Head of caudate nucleus (tissue), 42 donors: ENCODE results near the gene NAB1.
"Not testable (repeated sequence)": the region's sequence is repeated elsewhere in the genome, so short reads cannot be mapped to it uniquely, and the experiment has no call there.

ENCODE experiments used
- DNase-seq, 42 donors: peaks; one replicate each; pipeline versions ENCODE4 v3.0.0 to v3.0.0-alpha.2; 2020 to 2021; ENCODE audit warnings: mixed read lengths in 7 of 42
- intact Hi-C: fragments of 100-400 bp; cut with DNase I; formaldehyde crosslinking; loops from one replicate; pipeline ENCODE4 v1.15.0; 2022

Gene NAB1

DNA sequence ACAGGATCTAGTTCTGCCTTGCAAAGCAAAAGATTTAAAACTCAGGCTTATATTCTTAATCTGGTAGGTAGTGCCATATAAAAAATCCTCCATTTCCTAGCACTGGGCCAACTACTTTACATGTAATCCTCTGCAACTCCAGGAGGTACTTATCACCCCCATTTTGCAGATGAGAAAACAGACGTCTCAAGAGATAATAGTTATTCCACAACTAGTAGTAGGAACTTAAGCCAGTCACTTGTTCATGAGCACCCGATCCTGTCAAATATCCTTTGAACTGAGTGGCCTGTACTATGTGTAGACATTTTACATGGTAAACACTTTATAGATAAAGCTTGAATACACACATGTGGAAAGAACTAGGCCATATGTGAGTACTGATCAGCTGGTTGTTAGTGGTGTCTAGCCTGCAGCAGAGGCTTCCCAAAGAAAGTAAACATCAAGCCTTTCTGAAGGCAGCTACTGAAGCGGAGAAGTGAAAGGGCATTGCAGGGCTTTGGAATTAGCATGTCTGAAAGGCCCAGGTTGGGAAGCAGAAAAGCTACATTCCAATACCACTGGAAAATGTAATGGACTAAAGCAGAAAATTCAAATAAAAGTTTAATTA, 48.0 kb downstream of the NAB1 start:
- intact Hi-C loops = no loop called here
- no peak for DNase-seq

DNA sequence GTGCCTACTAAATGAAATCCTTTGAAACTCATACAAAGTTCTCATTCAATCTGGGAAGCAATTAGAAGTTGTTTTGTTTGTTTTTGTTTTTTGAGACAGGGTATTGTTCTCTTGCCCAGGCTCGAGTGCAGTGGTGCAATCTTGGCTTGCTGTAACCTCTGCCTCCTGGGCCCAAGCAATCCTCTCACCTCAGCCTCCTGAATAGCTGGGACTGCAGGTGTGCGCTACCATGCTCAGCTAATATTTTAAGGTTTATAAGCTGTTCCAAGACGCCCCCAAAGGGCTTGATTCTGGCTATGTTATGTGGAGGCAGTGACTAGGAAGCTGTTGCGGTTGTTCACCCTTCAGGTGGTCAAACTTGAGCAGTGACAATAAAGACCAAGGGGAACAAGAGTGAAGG, 48.5 kb downstream of the NAB1 start:
- intact Hi-C loops = no loop called here
- DNase-seq = no peak

DNA sequence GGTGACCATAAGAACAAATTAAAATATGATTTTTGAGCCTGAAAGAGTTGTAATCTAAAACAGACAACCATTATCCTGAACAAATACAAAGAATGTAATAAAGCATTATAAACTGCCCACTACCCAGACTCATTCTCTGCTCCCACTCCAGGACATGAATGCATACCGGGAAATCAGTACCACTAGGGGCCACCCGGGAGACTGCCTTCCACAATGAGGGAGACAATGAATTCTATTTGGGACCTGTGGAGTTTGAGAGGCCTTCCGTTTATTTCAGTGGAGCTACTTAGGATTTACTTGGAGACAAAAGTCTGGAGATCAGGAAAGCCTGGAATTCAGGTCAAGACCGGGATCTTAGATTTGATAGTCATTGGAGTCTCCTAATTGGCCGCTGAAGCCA, 50.0 kb downstream of the NAB1 start:
- intact Hi-C loops = no loop called here
- DNase-seq = peak in 14 of 42 donors; percentile 9 to 68 (median 24)

DNA sequence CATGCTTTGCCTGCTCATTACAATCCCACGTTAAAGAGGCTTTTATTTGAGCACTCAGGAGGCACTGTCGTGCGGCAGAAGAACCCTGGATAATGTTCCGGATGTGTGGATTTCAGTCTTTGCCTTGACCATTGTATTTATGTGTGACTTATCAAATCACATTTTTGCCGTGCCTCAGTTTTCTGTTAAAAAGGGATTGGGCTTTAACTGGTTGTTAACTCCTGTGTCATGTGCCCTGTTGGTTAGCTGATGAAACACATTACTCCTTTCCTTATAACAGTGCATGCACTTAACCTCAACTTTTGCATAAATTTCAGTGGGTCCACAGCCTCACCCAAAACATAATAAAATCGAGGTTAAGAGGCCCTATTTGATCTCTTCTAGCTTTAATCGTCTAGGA, 52.7 kb downstream of the NAB1 start:
- intact Hi-C loops = no loop called here

DNA sequence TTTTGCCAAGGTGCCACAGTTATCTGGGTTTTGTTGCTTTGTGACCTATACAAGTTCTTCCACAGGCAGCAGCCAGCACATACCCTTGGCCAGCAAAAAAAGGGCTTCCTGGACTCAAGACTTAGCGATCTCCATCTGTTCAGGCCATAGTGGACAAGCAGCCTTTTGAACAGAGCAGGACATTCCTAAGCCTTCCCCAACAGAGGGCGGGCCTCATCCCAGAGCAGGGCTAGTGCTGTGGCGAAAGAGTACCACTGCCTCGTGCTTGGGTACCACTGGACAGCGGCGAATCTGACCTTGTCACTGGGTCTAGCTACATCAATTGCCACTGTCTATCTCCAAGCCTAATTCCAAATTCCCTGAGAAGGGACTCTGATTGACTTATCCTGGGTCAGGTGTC, 56.4 kb downstream of the NAB1 start:
- no peak for DNase-seq
- intact Hi-C loops = no loop called here

More for the DNA sequence above, 52.7 kb downstream of the NAB1 start:
- no peak for DNase-seq

DNA sequence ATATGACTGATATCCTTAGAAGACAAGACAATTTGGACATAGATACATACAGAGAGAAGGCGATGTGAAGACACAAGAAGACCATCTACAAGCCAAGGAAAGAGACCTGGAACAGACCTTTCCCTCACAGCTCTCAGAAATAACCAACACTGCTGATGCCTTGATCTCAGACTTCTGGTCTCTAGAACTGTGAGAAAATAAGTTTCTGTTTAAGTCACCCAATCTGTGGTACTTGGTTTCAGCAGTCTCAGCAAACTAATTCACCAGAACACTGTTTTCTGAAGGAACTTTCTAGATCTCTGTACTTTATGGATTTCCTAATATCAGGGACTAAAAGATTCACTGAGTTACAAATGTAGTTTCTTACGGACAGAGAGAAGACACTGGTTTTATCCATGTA, 58.8 kb downstream of the NAB1 start:
- DNase-seq = no peak
- intact Hi-C loops = no loop called here

DNA sequence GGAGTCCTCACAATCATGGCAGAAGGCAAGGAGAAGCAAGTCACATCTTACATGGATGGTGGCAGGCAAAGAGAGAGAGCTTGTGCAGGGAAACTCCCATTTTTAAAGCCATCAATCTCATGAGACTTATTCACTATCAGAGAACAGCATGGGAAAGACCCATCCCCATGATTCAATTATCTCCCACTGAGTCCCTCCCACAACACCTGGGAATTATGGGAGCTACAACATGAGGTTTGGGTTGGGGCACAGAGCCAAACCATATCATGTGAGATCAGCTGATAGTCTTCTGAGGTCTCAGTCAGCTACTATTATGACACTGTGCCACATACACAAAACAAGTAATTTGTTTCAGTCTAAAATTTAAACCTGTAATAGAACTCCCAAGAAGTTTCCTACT, 59.8 kb downstream of the NAB1 start:
- DNase-seq, intact Hi-C loops: not testable (repeated sequence)

DNA sequence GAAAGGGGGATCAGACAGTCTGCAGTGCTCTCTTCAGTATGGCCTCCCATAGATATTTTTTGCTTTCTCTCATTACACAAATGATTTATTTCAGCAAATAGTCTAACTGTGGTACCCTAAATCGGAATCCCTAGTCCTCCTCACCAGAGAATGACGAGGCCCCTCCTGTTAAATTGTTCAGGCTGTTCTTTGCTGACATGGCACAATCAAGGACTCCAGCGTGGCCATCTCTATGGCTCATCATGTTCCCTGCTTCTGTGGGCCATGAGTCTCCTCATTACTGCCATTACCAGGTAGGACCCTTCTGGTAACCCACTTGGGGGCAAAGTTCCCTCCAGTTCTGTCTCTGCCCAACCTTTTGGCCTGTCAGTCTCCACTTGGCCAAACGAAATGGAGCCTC, 62.2 kb downstream of the NAB1 start:
- no peak for DNase-seq
- intact Hi-C loops = no loop called here

DNA sequence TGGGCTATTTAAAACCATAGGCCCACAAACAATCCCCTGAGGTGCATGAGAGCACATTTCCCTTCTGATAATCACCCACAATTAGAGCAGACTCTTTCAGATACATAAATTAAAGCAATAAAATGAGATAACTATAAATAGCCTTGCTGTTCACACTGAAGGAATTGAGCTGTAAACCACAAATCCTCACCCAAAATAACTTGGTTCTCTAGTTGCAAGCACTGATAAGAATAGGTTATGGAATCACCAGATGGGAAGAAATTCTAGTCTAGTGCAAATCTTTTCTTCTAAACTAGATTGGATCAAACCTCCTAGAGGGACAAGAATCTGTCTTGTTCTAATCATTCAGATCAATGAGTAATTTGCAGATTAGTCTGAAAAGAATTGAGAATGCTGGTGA, 64.6 kb downstream of the NAB1 start:
- DNase-seq = no peak
- intact Hi-C loops = no loop called here

DNA sequence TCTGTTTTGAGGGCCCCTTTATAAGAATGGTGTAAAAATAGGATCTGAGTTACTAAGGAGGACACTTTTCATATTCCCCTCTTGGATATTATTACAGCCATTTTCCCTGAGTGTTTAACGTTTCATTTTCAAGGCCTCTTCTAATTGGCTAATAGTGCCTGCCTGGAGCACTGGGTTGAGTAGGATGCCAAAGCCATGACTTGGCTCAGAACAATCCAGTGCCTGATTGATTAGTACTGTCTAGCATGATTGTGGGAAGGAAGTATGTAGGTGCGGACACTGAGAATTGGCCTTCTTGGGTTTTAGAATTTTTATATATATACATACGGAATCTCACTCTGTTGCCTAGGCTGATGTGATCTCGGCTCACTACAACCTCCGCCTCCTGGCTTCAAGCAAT, 66.1 kb downstream of the NAB1 start:
- DNase-seq = no peak
- intact Hi-C loops = no loop called here

DNA sequence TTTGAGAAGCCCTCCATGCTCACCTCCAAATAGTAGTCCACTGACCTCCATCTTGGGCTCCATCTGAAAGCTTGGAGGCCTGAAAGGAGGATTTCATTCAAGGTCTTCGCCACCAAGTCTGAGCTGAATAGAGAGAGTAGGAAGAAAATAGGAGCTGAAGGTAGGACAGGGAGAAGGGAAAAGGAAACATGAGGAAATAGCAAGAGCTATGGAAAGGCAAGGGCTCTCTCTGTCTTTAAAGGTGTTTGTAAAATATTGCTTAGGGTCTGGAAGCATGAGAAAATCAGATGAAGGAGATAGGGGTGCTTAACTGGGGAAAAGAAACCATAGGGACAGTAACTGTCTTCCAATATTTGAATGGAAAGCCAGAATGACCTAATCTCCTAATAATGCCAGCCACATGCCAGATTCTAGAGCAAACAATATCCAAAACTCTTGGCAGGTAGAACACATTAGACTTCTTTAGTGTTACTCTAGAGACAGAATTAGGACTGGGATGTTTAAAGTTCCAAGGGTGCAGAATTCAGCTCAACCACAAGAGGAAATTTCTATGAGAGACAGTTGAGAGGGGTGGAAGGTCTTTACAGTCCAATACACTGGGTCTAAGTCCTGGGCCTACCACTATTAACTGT, 67.4 kb downstream of the NAB1 start:
- intact Hi-C loops = no loop called here
- DNase-seq = no peak

DNA sequence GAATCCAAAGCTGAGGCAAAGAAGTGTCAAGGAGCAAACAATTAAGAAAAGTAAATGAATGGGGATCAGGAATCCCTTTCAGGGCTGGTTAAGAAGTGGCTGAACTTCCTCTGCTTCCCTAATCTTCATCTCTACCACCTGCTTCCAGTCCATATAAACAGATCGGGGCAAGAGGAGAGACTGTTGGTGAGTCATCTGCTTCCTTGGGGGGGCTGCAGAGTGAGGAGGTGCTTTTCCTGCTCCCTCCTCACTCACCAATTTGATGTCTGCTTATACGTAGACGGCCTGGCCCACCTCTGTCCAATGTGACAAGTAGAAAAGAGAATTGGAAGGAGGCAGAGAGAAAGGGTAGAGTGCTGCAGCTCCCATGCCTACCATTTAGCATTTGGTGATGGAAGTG, 68.4 kb downstream of the NAB1 start:
- no peak for DNase-seq
- intact Hi-C loops = no loop called here

DNA sequence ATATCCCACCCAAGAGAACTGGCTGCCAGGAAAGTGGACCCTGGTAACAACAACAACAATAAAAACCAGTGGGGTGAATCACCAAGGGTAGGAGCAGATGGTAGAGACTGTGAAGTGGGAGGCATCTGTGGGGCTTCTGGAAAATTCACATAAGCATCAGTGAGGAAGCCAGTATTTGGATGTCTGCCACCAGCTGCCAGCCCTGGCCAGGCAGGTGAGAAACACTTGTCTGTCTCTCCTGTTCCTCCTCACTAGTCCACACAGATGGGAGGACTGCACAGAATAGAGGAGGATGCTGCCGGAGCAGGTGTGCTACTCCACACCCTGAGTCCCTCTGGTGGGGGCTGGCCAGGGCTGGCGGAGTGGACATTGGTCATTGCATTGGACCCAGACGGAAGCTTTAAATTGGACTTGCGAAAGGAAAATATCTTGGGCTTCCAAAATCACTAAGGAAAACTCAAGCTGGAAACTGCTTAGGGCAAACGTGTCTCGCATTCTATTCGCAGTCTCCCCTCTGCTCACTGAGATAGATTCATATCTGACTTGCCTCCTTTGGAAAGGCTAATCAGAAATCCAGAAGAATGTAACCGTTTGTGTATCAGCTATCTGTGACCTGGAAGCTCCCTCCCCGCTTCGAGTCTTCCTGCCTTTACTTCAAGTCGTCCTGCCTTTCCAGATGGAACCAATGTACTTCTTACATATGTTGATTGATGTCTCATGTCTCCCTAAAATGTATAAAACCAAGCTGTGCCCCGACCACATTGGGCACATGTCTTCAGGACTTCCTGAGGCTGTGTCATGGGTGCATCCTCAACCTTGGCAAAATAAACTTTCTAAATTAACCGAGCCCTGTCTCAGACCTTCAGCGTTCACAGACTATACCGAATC, 69.1 kb downstream of the NAB1 start:
- no peak for DNase-seq
- intact Hi-C loops = no loop called here

DNA sequence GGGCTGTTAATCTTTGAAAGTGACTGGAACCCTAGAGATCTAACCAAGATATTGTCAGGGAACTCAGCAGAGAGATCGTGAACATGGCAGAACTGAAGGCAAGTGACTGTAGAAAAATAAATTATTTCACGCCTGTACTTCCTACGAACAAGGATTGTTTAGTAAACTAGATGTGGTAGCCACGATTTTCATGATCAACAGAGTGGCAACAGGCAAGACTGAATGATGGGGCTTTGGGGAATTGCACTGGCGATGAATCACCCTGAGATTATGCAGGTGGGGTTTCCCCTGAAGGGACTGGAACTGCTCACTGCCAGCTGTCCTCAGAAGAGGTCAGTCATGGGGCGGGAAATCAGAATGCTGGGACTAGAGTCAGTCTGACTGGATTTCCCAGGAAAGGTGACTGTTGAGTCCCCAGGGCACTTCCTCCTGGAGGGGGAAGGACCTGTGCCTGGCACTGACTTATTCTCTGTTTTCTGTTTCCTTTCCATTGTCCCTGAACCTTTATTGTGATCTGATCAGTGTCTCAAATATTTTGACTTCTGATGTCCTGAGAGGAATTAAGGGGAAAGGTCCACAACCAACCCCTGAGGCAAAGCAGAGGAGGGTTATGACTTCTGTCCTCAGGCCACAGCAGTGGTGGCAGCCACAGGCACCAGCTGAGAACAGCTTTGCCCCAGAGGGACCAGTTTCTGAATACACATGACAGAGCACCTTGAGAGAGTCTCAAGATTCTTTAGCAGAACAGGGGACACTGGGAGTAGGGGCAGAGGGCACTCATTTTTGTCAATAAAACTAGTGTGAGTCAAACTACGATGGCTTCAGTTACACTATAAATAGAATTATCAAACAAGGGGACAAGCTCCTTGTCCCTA, 70.0 kb downstream of the NAB1 start:
- no peak for DNase-seq
- intact Hi-C loops = no loop called here

DNA sequence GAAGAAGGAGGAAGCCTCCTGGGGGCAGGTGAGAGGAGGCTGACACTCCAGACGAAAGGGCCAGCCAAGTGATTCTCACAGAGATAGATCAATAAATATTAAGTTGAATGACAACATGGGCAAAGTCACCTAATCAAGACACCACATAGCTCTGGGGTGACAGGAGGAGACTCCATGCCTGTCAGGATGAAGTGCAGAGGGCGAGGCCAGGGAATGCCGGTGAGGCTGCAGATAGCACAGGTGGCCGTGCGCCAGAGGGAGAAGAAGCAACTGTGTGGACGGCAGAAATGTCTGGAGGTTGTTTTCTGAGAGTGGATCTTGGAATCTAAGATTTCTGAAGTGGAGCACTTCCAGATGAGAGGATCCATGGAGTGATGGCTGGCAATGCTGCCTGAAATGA, 71.4 kb downstream of the NAB1 start:
- no peak for DNase-seq
- intact Hi-C loops = no loop called here

DNA sequence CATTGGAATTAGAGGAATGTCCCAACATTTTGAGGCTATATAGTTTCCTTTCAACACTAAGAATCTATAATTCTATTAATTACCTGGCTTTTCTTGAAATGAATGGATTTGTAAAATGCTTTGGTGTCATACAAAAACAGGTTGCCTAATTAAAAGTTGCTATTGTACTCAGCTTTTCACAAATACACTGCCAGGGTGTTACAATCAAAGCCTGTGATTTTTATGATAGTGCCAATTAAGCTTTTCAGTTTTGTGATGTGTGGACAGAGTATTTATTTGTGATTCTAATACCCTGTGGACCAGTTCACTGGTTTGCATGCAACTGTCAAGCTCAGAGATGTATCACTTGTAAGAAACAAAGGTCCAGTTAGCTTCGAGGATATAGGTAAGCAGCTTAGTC, 71.8 kb downstream of the NAB1 start:
- intact Hi-C loops = no loop called here
- DNase-seq = no peak

DNA sequence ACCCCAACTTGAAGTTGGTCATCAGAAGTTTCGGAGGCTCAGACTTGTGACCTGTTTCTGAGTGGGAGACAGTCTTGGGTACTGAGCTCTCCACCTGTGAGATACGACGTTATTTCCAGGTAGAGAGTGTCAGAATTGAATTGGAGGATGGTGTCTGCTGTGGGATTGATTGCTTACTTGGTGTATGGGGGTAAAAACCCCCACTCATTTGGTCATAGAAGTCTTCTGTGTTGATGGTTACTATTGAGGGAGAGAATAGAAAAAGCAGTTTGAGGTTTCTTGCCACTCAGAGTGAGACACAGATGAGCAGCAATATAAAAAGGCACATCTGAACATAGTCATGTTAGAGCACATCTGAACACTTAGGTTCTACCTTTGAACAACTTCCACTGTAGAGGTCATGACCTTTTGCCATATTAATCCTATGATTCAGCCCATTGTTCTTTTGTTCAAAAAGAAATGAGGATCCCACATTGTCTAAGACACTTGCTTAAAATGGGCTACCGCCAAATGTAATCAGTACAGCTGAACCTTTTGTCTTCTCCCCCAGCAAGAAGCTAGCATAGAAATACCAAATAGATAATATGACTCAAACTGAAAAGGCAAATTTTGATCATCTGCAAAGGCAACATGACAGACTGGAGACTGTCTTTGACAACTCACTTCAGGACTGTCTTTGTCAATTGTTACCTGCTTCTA, 73.3 kb downstream of the NAB1 start:
- DNase-seq = no peak
- intact Hi-C loops = no loop called here

DNA sequence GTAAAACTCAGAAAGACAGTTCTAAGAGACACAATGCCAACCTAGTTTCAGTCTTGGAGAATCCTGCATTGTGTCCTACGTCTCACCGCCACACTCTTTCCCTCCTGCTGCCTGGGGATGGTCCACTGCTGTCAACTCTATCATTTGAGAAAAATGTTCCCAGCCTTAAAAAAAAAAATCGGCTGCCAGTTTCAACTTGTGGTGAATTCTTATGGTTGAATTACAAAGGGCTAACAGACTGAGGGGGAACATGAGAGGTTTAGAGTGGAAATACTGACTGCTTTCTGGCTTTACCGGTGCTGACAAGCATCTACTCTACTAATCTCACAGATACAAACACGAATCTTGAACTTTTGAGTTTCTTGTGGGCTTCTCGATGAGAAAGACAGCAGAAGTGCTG, 74.0 kb downstream of the NAB1 start:
- DNase-seq = no peak
- intact Hi-C loops = no loop called here
